DND-41 (cell line): ENCODE results near the gene ABHD16B.
A peak's percentile ranks its signal among the peaks of the same experiment; 100 is the strongest.
"Not testable (repeated sequence)": the region's sequence is repeated elsewhere in the genome, so short reads cannot be mapped to it uniquely, and the experiment has no call there.

Source experiments
- ATAC-seq: fragments of 200-7000 bp; cut with Tn5 transposase; 3 replicates; pipeline ENCODE4 v1.9.1; 2021; ENCODE audit warnings: low read depth; ENCODE audit not compliant: insufficient read depth
- DNase-seq: peaks from one replicate; pipeline ENCODE4 v3.0.0-alpha.2; 2020
- H2AFZ ChIP-seq: 2 replicates; pipeline ENCODE4 v1.6.0; 2012; ENCODE audit warnings: low read depth, low read length
- H3K27ac ChIP-seq: 2 replicates; pipeline ENCODE4 v1.5.1; 2012; ENCODE audit warnings: low read length, inconsistent platforms
- H3K27me3 ChIP-seq: fragments of 200-600 bp; sonication (generic); 2 replicates; pipeline ENCODE4 v1.6.0; 2012; ENCODE audit warnings: low read length, mild to moderate bottlenecking, inconsistent platforms; ENCODE audit not compliant: insufficient read depth, poor library complexity
- H3K36me3 ChIP-seq: 2 replicates; pipeline ENCODE4 v1.5.1; 2012; ENCODE audit warnings: low read length, inconsistent platforms; ENCODE audit not compliant: insufficient read depth
- H3K4me1 ChIP-seq: 2 replicates; pipeline ENCODE4 v1.5.1; 2012; ENCODE audit warnings: mild to moderate bottlenecking, low read length; ENCODE audit not compliant: insufficient read depth
- H3K4me2 ChIP-seq: 2 replicates; pipeline ENCODE4 v1.6.0; 2012; ENCODE audit warnings: mild to moderate bottlenecking, moderate library complexity, low read length, inconsistent platforms; ENCODE audit not compliant: insufficient read depth
- H3K4me3 ChIP-seq, 2 experiments: fragments of 200-600 bp in 1 of 2; shearing (Covaris generic) in 1 of 2; 2 replicates each; pipeline ENCODE4 v1.5.1; 2012 to 2016; ENCODE audit warnings: inconsistent platforms in 2 of 2, low read length in 2 of 2, mild to moderate bottlenecking in 2 of 2, low read depth in 1 of 2, moderate library complexity in 1 of 2
- H3K79me2 ChIP-seq: 2 replicates; pipeline ENCODE4 v1.6.0; 2012; ENCODE audit warnings: low read length, inconsistent platforms; ENCODE audit not compliant: insufficient read depth
- H3K9ac ChIP-seq: 2 replicates; pipeline ENCODE4 v1.6.0; 2012; ENCODE audit warnings: low read depth, mild to moderate bottlenecking, inconsistent platforms, low read length, moderate library complexity
- H3K9me3 ChIP-seq: 2 replicates; pipeline ENCODE4 v1.5.1; 2012; ENCODE audit warnings: low read length, moderate library complexity, mild to moderate bottlenecking, inconsistent platforms; ENCODE audit not compliant: insufficient read depth, severe bottlenecking
- H4K20me1 ChIP-seq: 2 replicates; pipeline ENCODE4 v1.6.0; 2012; ENCODE audit warnings: low read length; ENCODE audit not compliant: insufficient read depth
- CTCF ChIP-seq: IDR thresholded peaks from 2 replicates; pipeline ENCODE4 v1.5.1; 2012; ENCODE audit warnings: borderline replicate concordance, low read length, moderate library complexity, mild to moderate bottlenecking; ENCODE audit not compliant: poor library complexity, severe bottlenecking; ENCODE audit errors: extremely low read depth
- EZH2 ChIP-seq: IDR thresholded peaks from 3 replicates; pipeline ENCODE4 v1.6.1; 2012; ENCODE audit warnings: borderline replicate concordance, low read depth, mild to moderate bottlenecking, moderate library complexity, low read length, inconsistent platforms; ENCODE audit not compliant: severe bottlenecking

Gene ABHD16B

DNA sequence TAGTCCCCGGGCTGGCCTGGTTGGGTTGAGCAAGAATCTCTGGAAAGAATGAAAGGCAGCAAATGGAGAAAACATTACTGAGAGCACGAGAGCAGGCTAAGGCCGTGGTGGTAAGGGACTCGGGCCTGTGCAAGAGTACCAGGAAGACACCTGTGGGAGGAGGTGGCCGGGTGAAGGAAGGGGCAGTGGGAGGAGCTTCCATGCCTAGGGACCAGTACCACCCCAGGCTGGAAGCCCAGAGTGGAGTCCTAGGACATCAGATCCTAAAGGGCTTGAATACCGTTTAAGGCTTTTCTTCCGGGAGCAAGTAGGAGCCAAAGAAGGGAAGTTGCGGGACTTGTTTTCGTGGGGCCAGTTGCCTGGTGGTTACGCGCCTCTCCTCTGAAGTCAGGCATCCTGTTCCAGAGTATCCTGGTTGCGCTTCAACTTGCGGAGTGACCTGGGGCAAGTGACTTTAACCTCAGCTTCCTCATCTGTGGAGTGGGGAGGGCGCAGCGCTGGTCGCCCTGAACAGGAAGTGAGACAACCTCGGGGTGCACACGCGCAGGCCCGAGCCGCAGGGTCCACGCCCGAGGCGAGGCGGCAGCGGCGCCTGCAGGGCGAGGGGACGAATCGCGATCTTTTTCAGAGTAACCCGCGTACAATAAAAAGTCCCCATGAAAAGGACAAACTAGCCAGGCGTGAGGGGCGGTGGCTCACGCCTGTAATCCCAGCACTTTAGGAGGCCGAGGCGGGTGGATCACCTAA lies 2.7 kb downstream of the ABHD16B start:
- Histone ChIP-seq H2AFZ (peak overlapping the region; percentile 95), H3K27me3 (no peaks in the 10 kb centered on the region), H3K9ac (peak overlapping the region; percentile 91), H3K27ac (peak overlapping the region; percentile 72), H4K20me1 (peaks cover 14% of the 10 kb centered on the region), H3K79me2 (peaks cover 54% of the 10 kb centered on the region), H3K4me1 (peaks cover 44% of the 10 kb centered on the region), H3K9me3 (no peaks in the 10 kb centered on the region), H3K36me3 (peaks cover 37% of the 10 kb centered on the region), H3K4me2 (peak overlapping the region; percentile 99), H3K4me3 (peak overlapping the region; percentile 85 to 97)
- DNase-seq: peak; percentile 82
- TF ChIP-seq EZH2 (no peak), CTCF (peak; percentile 79)
- ATAC-seq: peak; percentile 69

DNA sequence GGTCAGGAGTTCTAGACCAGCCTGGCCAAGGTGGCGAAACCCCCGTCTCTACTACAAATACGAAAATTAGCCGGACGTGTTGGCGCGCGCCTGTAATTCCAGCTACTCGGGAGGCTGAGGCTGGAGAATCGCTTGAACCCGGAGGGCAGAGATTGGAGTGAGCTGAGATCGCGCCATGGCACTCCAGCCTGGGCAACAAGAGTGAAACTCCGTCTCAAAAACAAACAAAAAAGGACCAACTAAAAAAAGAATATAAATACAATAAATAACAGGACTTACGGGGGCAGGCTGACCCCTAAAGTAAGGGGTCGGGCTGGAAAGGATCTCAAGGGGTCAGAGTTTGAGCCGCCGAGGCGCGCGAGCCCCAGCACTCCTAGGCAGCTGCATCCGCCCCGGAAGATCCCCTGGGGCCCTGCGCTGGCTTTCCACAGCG lies 3.3 kb downstream of the ABHD16B start:
- peak overlapping the region; percentile 99 for H3K4me2 ChIP-seq
- H3K79me2 ChIP-seq: peaks cover 60% of the 10 kb centered on the region
- peaks cover 39% of the 10 kb centered on the region for H3K4me1 ChIP-seq
- H4K20me1 ChIP-seq: peaks cover 15% of the 10 kb centered on the region
- DNase-seq (no peak), ATAC-seq (no peak)
- no peak for TF ChIP-seq CTCF
- no peak for TF ChIP-seq EZH2
- peak overlapping the region; percentile 72 for H3K27ac ChIP-seq
- H2AFZ ChIP-seq: peak overlapping the region; percentile 95
- peak overlapping the region; percentile 91 for H3K9ac ChIP-seq
- peaks cover 43% of the 10 kb centered on the region for H3K36me3 ChIP-seq
- H3K27me3 ChIP-seq: no peaks in the 10 kb centered on the region
- H3K4me3 ChIP-seq: peak overlapping the region; percentile 85 to 97
- no peaks in the 10 kb centered on the region for H3K9me3 ChIP-seq

GRCh38 chr20:63864978-63865640 lies 3.8 kb downstream of the ABHD16B start, which contains the start of gene TPD52L2:
TPD52L2 (plus strand) TSS chr20:63865270; CDS start chr20:63865366, 96 bp downstream.
- no peak for TF ChIP-seq EZH2
- TF ChIP-seq CTCF: no peak
- DNase-seq (peak; percentile 100), ATAC-seq (peak; percentile 90)
- peak within 1 kb of the TSS; percentile 99 for H3K4me2 ChIP-seq
- peak within 1 kb of the TSS; percentile 95 for H2AFZ ChIP-seq
- H3K27ac ChIP-seq: peak within 1 kb of the TSS; percentile 72
- H3K36me3 ChIP-seq: peaks cover 48% of the 10 kb centered on the region
- H3K79me2 ChIP-seq: peaks cover 60% of the 10 kb centered on the region
- peaks cover 16% of the 10 kb centered on the region for H4K20me1 ChIP-seq
- H3K9me3 ChIP-seq: no peaks in the 10 kb centered on the region
- peaks cover 39% of the 10 kb centered on the region for H3K4me1 ChIP-seq
- H3K27me3 ChIP-seq: no peaks in the 10 kb centered on the region
- H3K4me3 ChIP-seq: peak within 1 kb of the TSS; percentile 85 to 97
- H3K9ac ChIP-seq: peak within 1 kb of the TSS; percentile 91

- peaks cover 39% of the 10 kb centered on the region for H3K4me1 ChIP-seq
- H2AFZ ChIP-seq, H3K27ac ChIP-seq, DNase-seq, H3K27me3 ChIP-seq, H3K9ac ChIP-seq, H4K20me1 ChIP-seq, H3K9me3 ChIP-seq, ATAC-seq: not testable (repeated sequence)
- peaks cover 60% of the 10 kb centered on the region for H3K79me2 ChIP-seq
- H3K4me2 ChIP-seq: peak overlapping the region; percentile 99; the same call in 1 of the 2 replicates
- peaks cover 54% of the 10 kb centered on the region for H3K36me3 ChIP-seq
- peak overlapping the region in 1 of 2 experiments; percentile 20; a peak in 1 of 4 replicates for H3K4me3 ChIP-seq
These were observed 5.7 kb downstream of the ABHD16B start for GRCh38 chr20:63867042-63867441.
